HG03521 (cell line): ENCODE measurements around the gene CHST8.

Source experiments
- ATAC-seq: cut with Tn5 transposase; IDR thresholded peaks from one replicate; pipeline ENCODE4 v1.9.1; 2021; ENCODE audit warnings: mild to moderate bottlenecking, moderate library complexity; ENCODE audit not compliant: unreplicated experiment

CHST8 gene

GRCh38 chr19:33730858-33731607, 109.3 kb downstream of the CHST8 start:
- no peak for ATAC-seq

- ATAC-seq, result no peak
These were observed 110.1 kb downstream of the CHST8 start for GRCh38 chr19:33731881-33732280.

- ATAC-seq, result no peak
These were observed 113.2 kb downstream of the CHST8 start for GRCh38 chr19:33734913-33735312.

GRCh38 chr19:33736158-33736557, 114.4 kb downstream of the CHST8 start:
- ATAC-seq, result no peak

- no peak for ATAC-seq
These were observed 115.0 kb downstream of the CHST8 start for GRCh38 chr19:33736787-33737186.

- ATAC-seq, result no peak
These were observed 116.1 kb downstream of the CHST8 start for GRCh38 chr19:33737681-33738371.

- ATAC-seq, result no peak
These were observed 119.2 kb downstream of the CHST8 start for GRCh38 chr19:33740811-33741396.

- ATAC-seq, result no peak
These were observed 123.5 kb downstream of the CHST8 start for GRCh38 chr19:33745297-33745696.

- no peak for ATAC-seq
These were observed 124.4 kb downstream of the CHST8 start for GRCh38 chr19:33746159-33746558.

GRCh38 chr19:33747273-33747672, 125.5 kb downstream of the CHST8 start:
- no peak for ATAC-seq

- ATAC-seq, result no peak
These were observed 126.5 kb downstream of the CHST8 start for GRCh38 chr19:33748231-33748630.

- ATAC-seq, result no peak
These were observed 127.3 kb downstream of the CHST8 start for GRCh38 chr19:33749016-33749415.

- no peak for ATAC-seq
These were observed 127.9 kb downstream of the CHST8 start for GRCh38 chr19:33749619-33750175.

- ATAC-seq, result no peak
These were observed 129.1 kb downstream of the CHST8 start for GRCh38 chr19:33750587-33751435.

- ATAC-seq, result no peak
These were observed 129.7 kb downstream of the CHST8 start for GRCh38 chr19:33751436-33751770.

- ATAC-seq, result no peak
These were observed 130.5 kb downstream of the CHST8 start for GRCh38 chr19:33752018-33752800.

GRCh38 chr19:33752945-33753344, 131.2 kb downstream of the CHST8 start:
- no peak for ATAC-seq

- no peak for ATAC-seq
These were observed 132.6 kb downstream of the CHST8 start for GRCh38 chr19:33754361-33754760.

GRCh38 chr19:33755099-33756035, 133.6 kb downstream of the CHST8 start:
- no peak for ATAC-seq
